H9 (cell line): ENCODE data around the gene NDRG2. TPM values are rescaled to one million over a fixed set of nuclear protein-coding genes. Genes with fewer than 3 reads are reported as not detected.
A peak's percentile ranks its signal among the peaks of the same experiment; 100 is the strongest.

Source experiments
- DNase-seq: peaks from one replicate; pipeline ENCODE4 v3.0.0-alpha.2; 2017
- H2AFZ ChIP-seq: one replicate; pipeline ENCODE4 v1.6.1; 2013; ENCODE audit warnings: mild to moderate bottlenecking, low read length, control low read depth, moderate library complexity
- H2AK5ac ChIP-seq: 2 replicates; pipeline ENCODE4 v1.6.1; 2013; ENCODE audit warnings: low read length, control low read depth, mixed read lengths; ENCODE audit not compliant: insufficient read length
- H2BK120ac ChIP-seq: one replicate; pipeline ENCODE4 v1.6.1; 2013; ENCODE audit warnings: low read depth, mild to moderate bottlenecking, low read length, control low read depth, inconsistent platforms; ENCODE audit not compliant: poor library complexity, severe bottlenecking
- H2BK12ac ChIP-seq: 2 replicates; pipeline ENCODE4 v1.6.1; 2013; ENCODE audit warnings: low read length, control low read depth, mixed read lengths, low read depth; ENCODE audit not compliant: insufficient read length
- H2BK15ac ChIP-seq: 2 replicates; pipeline ENCODE4 v1.6.1; 2013; ENCODE audit warnings: low read depth, low read length, control low read depth
- H2BK20ac ChIP-seq: one replicate; pipeline ENCODE4 v1.6.1; 2013; ENCODE audit warnings: low read depth, mild to moderate bottlenecking, low read length, control low read depth, inconsistent platforms; ENCODE audit not compliant: poor library complexity, severe bottlenecking
- H2BK5ac ChIP-seq: 2 replicates; pipeline ENCODE4 v1.6.1; 2013; ENCODE audit warnings: low read length, control low read depth, mixed read lengths; ENCODE audit not compliant: insufficient read length
- H3K14ac ChIP-seq: 2 replicates; pipeline ENCODE4 v1.6.1; 2013; ENCODE audit warnings: low read length, control low read depth; ENCODE audit not compliant: insufficient read depth
- H3K18ac ChIP-seq: 2 replicates; pipeline ENCODE4 v1.6.1; 2013; ENCODE audit warnings: low read depth, mild to moderate bottlenecking, mixed read lengths, low read length, control low read depth; ENCODE audit not compliant: insufficient read length
- H3K23ac ChIP-seq: 2 replicates; pipeline ENCODE4 v1.6.1; 2013; ENCODE audit warnings: low read length, control low read depth, mixed read lengths, low read depth; ENCODE audit not compliant: insufficient read length
- H3K23me2 ChIP-seq: 2 replicates; pipeline ENCODE4 v1.6.1; 2013; ENCODE audit warnings: low read depth, mild to moderate bottlenecking, mixed read lengths, low read length, control low read depth; ENCODE audit not compliant: insufficient read length, poor library complexity, severe bottlenecking
- H3K27ac ChIP-seq: 2 replicates; pipeline ENCODE4 v1.5.1; 2013; ENCODE audit warnings: low read length, control low read depth, mixed read lengths, low read depth; ENCODE audit not compliant: insufficient read length
- H3K27me3 ChIP-seq: 2 replicates; pipeline ENCODE4 v1.6.1; 2013; ENCODE audit warnings: low read length, control low read depth, inconsistent platforms; ENCODE audit not compliant: insufficient read depth
- H3K4ac ChIP-seq: 2 replicates; pipeline ENCODE4 v1.6.1; 2013; ENCODE audit warnings: low read depth, mild to moderate bottlenecking, control low read depth, inconsistent platforms, low read length, moderate library complexity
- H3K4me1 ChIP-seq: 2 replicates; pipeline ENCODE4 v1.6.1; 2013; ENCODE audit warnings: low read length, control low read depth, inconsistent platforms; ENCODE audit not compliant: insufficient read depth
- H3K4me2 ChIP-seq: 2 replicates; pipeline ENCODE4 v1.6.1; 2013; ENCODE audit warnings: low read length, control low read depth, mixed read lengths; ENCODE audit not compliant: insufficient read length, insufficient read depth
- H3K56ac ChIP-seq: 2 replicates; pipeline ENCODE4 v1.6.1; 2013; ENCODE audit warnings: low read depth, mild to moderate bottlenecking, mixed read lengths, low read length, control low read depth; ENCODE audit not compliant: insufficient read length
- H3K79me1 ChIP-seq: 2 replicates; pipeline ENCODE4 v1.6.1; 2013; ENCODE audit warnings: low read depth, mild to moderate bottlenecking, moderate library complexity, low read length, control low read depth, inconsistent platforms; ENCODE audit not compliant: insufficient read depth, poor library complexity, severe bottlenecking
- H3K79me2 ChIP-seq: 2 replicates; pipeline ENCODE4 v1.6.1; 2013; ENCODE audit warnings: low read length, control low read depth, inconsistent platforms; ENCODE audit not compliant: insufficient read depth
- H3K9ac ChIP-seq: 2 replicates; pipeline ENCODE4 v1.6.1; 2013; ENCODE audit warnings: low read length, control low read depth, mixed read lengths; ENCODE audit not compliant: insufficient read length; ENCODE audit errors: extremely low read depth
- H3K9me3 ChIP-seq: one replicate; pipeline ENCODE4 v1.6.1; 2013; ENCODE audit warnings: low read depth, low read length, inconsistent platforms; ENCODE audit not compliant: control insufficient read depth
- H3T11ph ChIP-seq: one replicate; pipeline ENCODE4 v1.6.1; 2013; ENCODE audit warnings: mild to moderate bottlenecking, low read length, control low read depth, inconsistent platforms
- H4K20me1 ChIP-seq: one replicate; pipeline ENCODE4 v1.6.1; 2013; ENCODE audit not compliant: control insufficient read depth, insufficient read length, insufficient read depth
- H4K5ac ChIP-seq: 2 replicates; pipeline ENCODE4 v1.6.1; 2013; ENCODE audit warnings: low read depth, mild to moderate bottlenecking, mixed read lengths, low read length, control low read depth; ENCODE audit not compliant: insufficient read length
- H4K8ac ChIP-seq: replicated peaks from 2 replicates; pipeline ENCODE4 v1.6.1; 2013; ENCODE audit warnings: low read length, control low read depth, mixed read lengths, low read depth; ENCODE audit not compliant: insufficient read length
- H4K91ac ChIP-seq: 2 replicates; pipeline ENCODE4 v1.6.1; 2013; ENCODE audit warnings: low read depth, mild to moderate bottlenecking, moderate library complexity, mixed read lengths, low read length, control low read depth; ENCODE audit not compliant: insufficient read length
- H3K27ac Mint-ChIP-seq, 3 experiments: 2 replicates in 2 of 3; 3 replicates in 1 of 3; pipeline ENCODE4 v1.8.0; 2020 to 2021; ENCODE audit warnings: mixed read lengths in 3 of 3, mild to moderate bottlenecking in 1 of 3, moderate library complexity in 1 of 3
- H3K27me3 Mint-ChIP-seq: 2 replicates; pipeline ENCODE4 v1.8.0; 2021; ENCODE audit warnings: low read depth, mild to moderate bottlenecking, moderate library complexity, mixed read lengths
- H3K36me3 Mint-ChIP-seq, 3 experiments: 2 replicates in 2 of 3; 3 replicates in 1 of 3; pipeline ENCODE4 v1.8.0; 2020 to 2021; ENCODE audit warnings: low read depth in 3 of 3, mixed read lengths in 3 of 3; ENCODE audit not compliant: insufficient read depth in 1 of 3
- H3K4me1 Mint-ChIP-seq, 2 experiments: 2 replicates each; pipeline ENCODE4 v1.8.0; 2020; ENCODE audit warnings: mixed read lengths in 2 of 2
- H3K4me3 Mint-ChIP-seq, 2 experiments: 2 replicates in 1 of 2; 3 replicates in 1 of 2; pipeline ENCODE4 v1.8.0; 2020 to 2021; ENCODE audit warnings: mild to moderate bottlenecking in 2 of 2, mixed read lengths in 2 of 2, moderate library complexity in 1 of 2
- H3K9me3 Mint-ChIP-seq, 2 experiments: 2 replicates in 1 of 2; 3 replicates in 1 of 2; pipeline ENCODE4 v1.8.0; 2020; ENCODE audit warnings: mild to moderate bottlenecking in 2 of 2, mixed read lengths in 2 of 2, moderate library complexity in 1 of 2
- CTCF ChIP-seq: fragments of 200-600 bp; sonication (generic); conservative IDR thresholded peaks from 3 replicates; pipeline ENCODE4 v1.8.0; 2021; ENCODE audit warnings: antibody characterized with exemption, mild to moderate bottlenecking
- WGBS: extraction: QIAGEN DNeasy Blood & Tissue Kit; methylation state at CpG from one replicate; pipeline ENCODE4 v1.1.7; 2013; ENCODE audit warnings: missing lambda C conversion rate, low lambda C conversion rate, mixed read lengths; ENCODE audit not compliant: insufficient read length; ENCODE audit errors: extremely low coverage; 5-methylcytosine and 5-hydroxymethylcytosine counted together
- total RNA-seq: library from RNA; stranded (reverse); gene quantifications from 2 replicates; pipeline ENCODE4 v1.2.1, GENCODE V29; 2021

Gene NDRG2
- total RNA-seq, 1 experiment from 2014 or later: 20.6 TPM

GRCh38 chr14:21026274-21026987, 1.6 kb upstream of the NDRG2 start:
- no peak overlapping the region for H3K23ac ChIP-seq
- no peak for DNase-seq

More at GRCh38 chr14:21026274-21026987, 1.6 kb upstream of the NDRG2 start:
- Histone ChIP-seq H3K27ac (no peak overlapping the region), H2BK12ac (no peak overlapping the region), H3K56ac (no peak overlapping the region), H2BK120ac (no peak overlapping the region), H4K5ac (no peak overlapping the region), H3K23me2 (peaks cover 12% of the 10 kb centered on the region), H4K91ac (no peak overlapping the region), H2AK5ac (no peak overlapping the region), H2BK15ac (no peak overlapping the region), H3K4ac (no peak overlapping the region), H3K9me3 (no peaks in the 10 kb centered on the region), H3K14ac (peak overlapping the region; percentile 48; the same call in 1 of the 2 replicates), H3K4me1 (peaks cover 4% of the 10 kb centered on the region; the same call in 1 of the 2 replicates), H3K79me1 (no peaks in the 10 kb centered on the region), H4K20me1 (no peaks in the 10 kb centered on the region), H2BK5ac (no peak overlapping the region), H3K4me2 (peak overlapping the region; percentile 76), H3K9ac (no peak overlapping the region), H2AFZ (no peak overlapping the region), H3K27me3 (peaks cover 8% of the 10 kb centered on the region; the same call in 1 of the 2 replicates), H2BK20ac (no peak overlapping the region), H4K8ac (no peak overlapping the region), H3K79me2 (no peaks in the 10 kb centered on the region), H3K18ac (peak overlapping the region; percentile 24), H3T11ph (no peak overlapping the region)
- Mint-ChIP-seq H3K27me3 (peaks cover 65% of the 10 kb centered on the region), H3K4me1 (peaks cover 35 to 41% of the 10 kb centered on the region in 2 experiments), H3K36me3 (peaks cover 2 to 6% (median 3%) of the 10 kb centered on the region in 3 experiments; a peak in 3 of 7 replicates), H3K4me3 (peak overlapping the region; percentile 81 to 96), H3K27ac (peak overlapping the region in 1 of 3 experiments; percentile 93; a peak in 3 of 7 replicates), H3K9me3 (no peaks in the 10 kb centered on the region)
- WGBS: no CpG with 5 or more reads among the region's 7 CpGs
- no peak for TF ChIP-seq CTCF
